Testis (tissue), 2 donors: ENCODE data around the gene SEMA4B.

ENCODE experiments used
- CTCF ChIP-seq, 3 experiments: fragments of 450-650 bp in 2 of 3; fragments of 200-600 bp in 1 of 3; sonication (generic) in 1 of 3; IDR thresholded peaks; one replicate each; pipeline ENCODE4 v1.5.1; 2016 to 2019; ENCODE audit warnings: antibody characterized with exemption in 3 of 3, mild to moderate bottlenecking in 2 of 3, moderate library complexity in 1 of 3
- POLR2A ChIP-seq: fragments of 450-650 bp; IDR thresholded peaks from one replicate; pipeline ENCODE4 v1.6.1; 2017; ENCODE audit warnings: antibody characterized with exemption, mild to moderate bottlenecking, moderate library complexity

- no peak for TF ChIP-seq CTCF (IDR thresholded peaks at IDR 0.05)
- TF ChIP-seq POLR2A, result no peak
Measured at GRCh38 chr15:90209591-90209990, 8.5 kb downstream of the SEMA4B start.
